Inferior parietal cortex (tissue), 1 donor: Measurements from ENCODE around the gene CCDC186.
A peak's percentile ranks its signal among the peaks of the same experiment; 100 is the strongest.

ENCODE experiments used
- DNase-seq: peaks from one replicate; pipeline ENCODE4 v3.0.0-alpha.2; 2016; ENCODE audit errors: extremely low spot score

CCDC186 gene

DNA sequence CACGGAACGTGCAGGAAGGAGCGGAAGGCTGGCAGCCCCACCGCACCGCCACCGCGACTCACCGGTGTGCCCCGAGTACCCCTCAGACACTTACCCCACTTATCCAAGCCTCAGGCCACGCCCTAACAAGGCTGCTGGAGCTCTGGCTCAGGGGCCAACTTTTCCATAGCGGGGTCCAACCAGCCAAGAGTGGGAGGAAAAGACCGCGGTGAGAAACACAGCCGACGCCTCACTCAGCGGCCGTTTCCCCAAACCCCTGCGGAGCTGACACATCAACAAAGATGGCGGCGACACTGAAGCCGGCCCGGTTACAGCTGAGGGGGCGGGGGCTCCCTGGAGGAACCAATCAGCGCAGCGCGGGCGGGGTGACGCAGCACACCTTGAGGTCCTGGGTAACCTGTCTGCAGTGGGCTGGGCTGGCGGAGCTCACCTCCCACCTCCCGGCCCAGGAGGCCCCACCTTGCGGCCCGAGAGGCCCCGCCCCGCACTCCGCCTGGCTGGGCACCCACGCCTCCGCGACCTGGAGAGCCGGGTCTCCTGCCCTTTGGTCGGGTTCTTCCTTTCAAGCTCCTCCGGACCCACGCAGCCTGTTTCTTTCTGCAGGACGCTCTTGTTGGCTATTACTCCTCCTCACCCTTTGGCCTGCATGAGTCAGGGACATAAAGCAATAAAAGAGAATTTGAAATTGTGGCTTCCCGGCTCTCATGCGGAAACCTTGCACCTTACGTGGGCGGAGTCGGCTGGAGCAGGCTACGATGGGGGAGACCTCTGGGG is at the start of gene CCDC186:
Gene CCDC186 (minus strand): TSS at position 283 of the 774 bp plus-strand sequence. CDS start 10,935 bp downstream, outside the sequence.
- peak; percentile 84 for DNase-seq

- DNase-seq: no peak
Measured at GRCh38 chr10:114223066-114223465, 49.1 kb upstream of the CCDC186 start.

GRCh38 chr10:114221235-114221634 is 47.2 kb upstream of the CCDC186 start:
- no peak for DNase-seq

- no peak for DNase-seq
Measured at GRCh38 chr10:114220281-114220680, 46.3 kb upstream of the CCDC186 start.

DNA sequence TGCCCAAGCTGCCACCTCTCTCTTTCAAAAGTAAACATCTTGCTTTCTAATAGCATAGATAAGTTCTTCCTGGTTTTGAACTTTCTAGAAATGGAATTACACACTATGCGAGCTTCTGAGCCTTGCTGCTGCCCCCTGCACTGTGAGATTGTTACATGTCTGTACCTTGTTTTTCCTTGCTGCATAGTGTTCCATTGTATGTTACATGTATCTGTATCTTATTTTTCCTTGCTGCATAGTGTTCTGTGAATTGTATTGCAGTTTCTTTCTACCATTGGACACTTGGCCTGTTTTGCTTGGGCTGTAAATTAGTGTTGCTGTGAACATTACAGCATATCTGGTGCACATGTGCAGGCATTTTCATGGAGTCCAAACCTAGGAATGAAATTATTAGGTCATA is 41.0 kb upstream of the CCDC186 start:
- DNase-seq: no peak

GRCh38 chr10:114212153-114212552 is 38.1 kb upstream of the CCDC186 start:
- DNase-seq: no peak

- DNase-seq: no peak
Measured at GRCh38 chr10:114208351-114208750, 34.3 kb upstream of the CCDC186 start.

- no peak for DNase-seq
Measured at GRCh38 chr10:114207349-114207748, 33.3 kb upstream of the CCDC186 start.

GRCh38 chr10:114206902-114207301 is 32.9 kb upstream of the CCDC186 start:
- no peak for DNase-seq

GRCh38 chr10:114202812-114203211 is 28.8 kb upstream of the CCDC186 start:
- DNase-seq: no peak

- no peak for DNase-seq
Measured at GRCh38 chr10:114199239-114199638, 25.2 kb upstream of the CCDC186 start.

GRCh38 chr10:114195079-114195478 is 21.1 kb upstream of the CCDC186 start:
- no peak for DNase-seq

DNA sequence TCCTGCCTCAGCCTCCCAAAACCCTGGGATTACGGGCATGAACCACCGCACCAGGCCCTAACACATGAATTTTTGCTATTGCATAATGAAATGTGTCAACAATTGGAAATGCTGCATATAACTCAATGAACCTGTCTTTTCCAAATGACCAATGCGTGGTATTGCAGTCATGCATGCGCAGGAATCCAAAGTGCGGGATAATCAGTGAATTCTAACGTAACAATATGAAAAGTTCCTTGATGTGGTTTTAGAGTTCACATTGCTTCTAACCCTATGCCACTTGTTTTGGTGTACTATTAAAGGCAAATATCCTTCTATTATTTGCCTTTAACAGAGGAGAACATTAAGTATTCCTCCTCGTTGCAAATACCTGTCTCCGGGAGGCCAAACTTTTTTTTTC is 15.7 kb upstream of the CCDC186 start:
- DNase-seq: no peak

DNA sequence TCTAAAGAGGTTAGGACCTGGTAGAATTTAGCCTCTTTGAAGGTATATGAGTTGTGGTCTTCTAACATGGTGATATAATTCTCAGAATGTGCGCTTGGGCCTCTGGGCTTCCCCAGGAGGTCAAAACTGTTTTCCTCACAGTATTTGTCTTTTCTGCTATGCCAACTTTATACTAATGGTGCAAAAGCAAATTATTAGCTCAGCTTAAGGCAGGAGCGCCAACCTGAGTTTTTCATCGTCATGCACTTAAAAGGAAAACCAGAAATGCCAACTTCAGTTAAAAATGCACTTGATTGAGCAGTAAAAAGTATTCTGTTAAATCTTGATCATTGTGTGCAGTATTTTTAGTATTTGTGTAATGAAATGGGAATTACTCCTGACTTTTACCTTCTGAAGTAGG is 14.9 kb upstream of the CCDC186 start:
- no peak for DNase-seq

GRCh38 chr10:114188001-114188400 is 14.0 kb upstream of the CCDC186 start:
- no peak for DNase-seq

DNA sequence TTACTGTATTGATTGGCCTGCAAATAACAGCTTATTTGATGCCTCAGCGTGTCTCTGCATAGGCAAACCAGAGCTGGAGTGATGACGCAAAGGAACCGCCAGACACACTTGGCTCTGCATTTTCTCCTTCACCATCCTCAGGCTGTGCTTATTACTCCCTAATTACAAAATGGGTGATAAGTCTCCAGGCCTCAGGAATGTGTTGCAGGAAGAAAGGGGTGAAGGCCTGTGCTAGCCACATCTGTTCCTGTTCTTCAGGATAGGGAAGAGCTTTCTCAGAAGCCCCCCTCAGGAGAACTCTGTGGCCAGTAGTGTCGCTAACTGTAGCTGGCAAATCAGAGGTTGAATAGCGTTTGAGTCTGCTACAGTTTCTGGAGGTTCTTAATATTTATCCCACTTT is 10.3 kb upstream of the CCDC186 start:
- DNase-seq: no peak

DNA sequence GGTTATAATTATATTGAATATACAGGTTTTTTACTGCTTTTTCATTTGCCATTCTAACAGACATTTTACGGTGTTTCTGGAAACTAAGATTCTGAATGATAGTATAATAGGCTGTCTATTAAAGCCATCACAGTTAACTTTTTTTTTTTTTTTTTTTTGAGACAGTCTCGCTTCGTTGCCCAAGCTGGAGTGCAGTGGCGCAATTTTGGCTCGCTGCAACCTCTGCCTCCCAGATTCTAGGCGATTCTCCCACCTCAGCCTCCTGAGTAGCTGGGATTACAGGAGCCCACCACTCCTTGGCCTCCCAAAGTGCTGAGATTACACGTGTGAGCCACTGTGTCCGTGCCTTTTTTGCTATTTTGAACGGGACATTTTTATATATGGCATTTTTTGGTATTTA is 9.6 kb upstream of the CCDC186 start:
- DNase-seq: no peak

DNA sequence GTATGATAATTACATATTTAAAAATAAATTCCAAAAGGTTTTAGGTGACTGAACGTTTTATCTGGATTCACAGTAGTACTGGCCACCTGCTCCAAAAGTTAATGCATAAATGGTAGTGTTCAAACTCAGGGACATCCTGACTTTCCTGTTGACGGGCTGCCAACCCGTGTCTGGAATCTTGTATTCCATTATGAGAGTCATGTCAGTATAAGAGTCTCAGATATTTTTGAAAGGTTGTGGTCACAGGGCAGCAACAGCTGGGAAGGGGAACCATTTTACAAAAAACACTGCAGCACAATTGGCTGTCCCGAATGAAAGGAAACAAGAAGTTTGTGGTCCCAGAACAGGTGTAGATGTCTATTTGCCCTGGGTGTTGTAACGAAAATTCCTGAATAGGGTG is 8.0 kb upstream of the CCDC186 start:
- no peak for DNase-seq

- DNase-seq: no peak
Measured at GRCh38 chr10:114180937-114181336, 6.9 kb upstream of the CCDC186 start.

DNA sequence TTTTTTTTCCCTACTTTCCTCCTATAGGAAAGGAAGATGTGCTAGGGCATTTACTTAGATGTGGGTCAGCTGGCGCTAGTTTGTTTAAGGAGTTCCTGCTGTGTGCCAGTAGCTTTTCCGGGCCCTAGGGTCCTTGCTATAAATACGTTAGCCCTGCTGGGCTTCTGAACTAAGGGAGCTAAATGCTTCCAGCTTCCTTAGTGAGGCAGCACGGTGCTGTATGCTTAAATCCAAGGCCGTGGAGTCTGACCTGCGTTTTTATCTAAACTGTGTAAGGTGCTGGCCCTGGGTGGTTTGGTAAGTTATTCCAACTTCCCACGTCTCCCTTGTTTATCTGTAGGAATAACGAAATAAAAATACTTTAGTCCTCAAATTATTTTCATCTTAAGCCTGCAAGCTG is 5.7 kb upstream of the CCDC186 start:
- DNase-seq: no peak

GRCh38 chr10:114179148-114179547 is 5.1 kb upstream of the CCDC186 start, which contains the start of gene TDRD1:
TDRD1 (plus strand) TSS chr10:114179353; CDS start chr10:114187832, 8,479 bp downstream.
- no peak for DNase-seq

DNA sequence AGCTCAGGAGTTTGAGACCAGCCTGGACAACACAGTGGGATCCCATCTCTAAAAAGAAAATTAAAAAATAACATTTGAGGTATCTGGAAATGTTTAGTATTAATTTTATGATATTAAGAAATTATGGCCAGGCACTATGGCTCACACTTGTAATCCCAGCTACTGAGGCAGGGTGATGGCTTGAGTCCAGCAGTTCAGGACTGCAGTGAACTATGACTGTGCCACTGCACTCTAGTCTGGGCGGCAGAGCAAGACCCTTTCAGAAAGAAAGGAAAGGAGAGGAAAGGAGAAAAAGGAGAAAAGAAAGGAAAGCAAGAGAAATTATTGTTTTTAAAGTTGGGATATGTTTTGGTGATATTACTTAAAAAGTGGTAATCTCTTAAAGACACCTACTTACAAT is 2.5 kb upstream of the CCDC186 start:
- DNase-seq: no peak

GRCh38 chr10:114175667-114176066 is 1.7 kb upstream of the CCDC186 start:
- no peak for DNase-seq

- DNase-seq: peak; percentile 32
Measured at GRCh38 chr10:114174695-114175188, 739 bp upstream of the CCDC186 start.
